ENCODE measurements around the gene C1S. TPM values are rescaled to one million over a fixed set of nuclear protein-coding genes. Genes with fewer than 3 reads are reported as not detected.

The C1S gene
- total RNA-seq, 2 experiments from 2014 or later, result 3.8 to 4.6 TPM

DNA sequence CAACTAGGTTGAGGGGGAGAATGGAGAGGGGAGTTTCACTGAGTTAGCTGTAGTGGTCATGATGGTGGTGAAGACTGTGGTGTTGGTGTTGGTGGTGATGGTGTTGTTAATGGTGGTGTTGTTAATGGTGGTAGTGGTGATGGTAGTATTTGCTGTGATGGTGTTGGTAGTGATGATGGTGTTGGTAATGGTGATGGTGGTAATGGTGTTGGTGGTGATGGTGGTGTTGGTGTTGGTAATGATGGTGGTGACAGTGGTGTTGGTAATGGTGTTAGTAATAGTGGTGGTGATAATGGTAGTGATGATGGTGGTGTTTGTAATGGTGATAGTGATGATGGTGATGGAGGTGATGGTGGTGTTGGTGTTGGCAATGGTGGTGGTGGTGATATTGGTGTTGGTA lies 22.6 kb downstream of the C1S start:
- Histone ChIP-seq H3K9me3 (ENCODE audit: control insufficient read depth in 1 of 2, insufficient read depth in 1 of 2, low read length in 2 of 2) (no peaks in the 10 kb centered on the region), H3K4me3 (ENCODE audit: low read length) (no peak overlapping the region), H3K4me1 (ENCODE audit: insufficient read depth, low read length) (no peaks in the 10 kb centered on the region), H3K27ac (ENCODE audit: low read depth in 1 of 2, low read length in 2 of 2) (no peak overlapping the region), H3K27me3 (ENCODE audit: control insufficient read depth in 1 of 2, insufficient read depth in 2 of 2, low read length in 2 of 2) (no peaks in the 10 kb centered on the region), H3K36me3 (ENCODE audit: insufficient read depth, low read length) (no peaks in the 10 kb centered on the region)
- Mint-ChIP-seq H3K27ac (no peak overlapping the region), H3K4me1 (ENCODE audit: low read depth) (no peaks in the 10 kb centered on the region), H3K9me3 (no peaks in the 10 kb centered on the region), H3K36me3 (ENCODE audit: low read depth) (no peaks in the 10 kb centered on the region), H3K27me3 (no peaks in the 10 kb centered on the region), H3K4me3 (no peak overlapping the region)
- TF ChIP-seq, protein P1, sequence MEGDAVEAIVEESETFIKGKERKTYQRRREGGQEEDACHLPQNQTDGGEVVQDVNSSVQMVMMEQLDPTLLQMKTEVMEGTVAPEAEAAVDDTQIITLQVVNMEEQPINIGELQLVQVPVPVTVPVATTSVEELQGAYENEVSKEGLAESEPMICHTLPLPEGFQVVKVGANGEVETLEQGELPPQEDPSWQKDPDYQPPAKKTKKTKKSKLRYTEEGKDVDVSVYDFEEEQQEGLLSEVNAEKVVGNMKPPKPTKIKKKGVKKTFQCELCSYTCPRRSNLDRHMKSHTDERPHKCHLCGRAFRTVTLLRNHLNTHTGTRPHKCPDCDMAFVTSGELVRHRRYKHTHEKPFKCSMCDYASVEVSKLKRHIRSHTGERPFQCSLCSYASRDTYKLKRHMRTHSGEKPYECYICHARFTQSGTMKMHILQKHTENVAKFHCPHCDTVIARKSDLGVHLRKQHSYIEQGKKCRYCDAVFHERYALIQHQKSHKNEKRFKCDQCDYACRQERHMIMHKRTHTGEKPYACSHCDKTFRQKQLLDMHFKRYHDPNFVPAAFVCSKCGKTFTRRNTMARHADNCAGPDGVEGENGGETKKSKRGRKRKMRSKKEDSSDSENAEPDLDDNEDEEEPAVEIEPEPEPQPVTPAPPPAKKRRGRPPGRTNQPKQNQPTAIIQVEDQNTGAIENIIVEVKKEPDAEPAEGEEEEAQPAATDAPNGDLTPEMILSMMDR (IDR thresholded peaks at IDR 0.05), result no peak
- DNase-seq (no peak), ATAC-seq (ENCODE audit: poor library complexity) (no peak)
- ChIA-PET POLR2A (no interaction called here), CTCF (interaction anchor here (1.0 kb wide), 1 partner anchor 10 kb away, joined by 3 read pairs; no protein-coding TSS in a partner anchor)
- intact Hi-C loops (cut with DNase I, micrococcal nuclease), result loop anchor here in 1 of 2 experiments (5.0 kb wide), 1 partner anchor 46 kb away; no protein-coding TSS in a partner anchor

DNA sequence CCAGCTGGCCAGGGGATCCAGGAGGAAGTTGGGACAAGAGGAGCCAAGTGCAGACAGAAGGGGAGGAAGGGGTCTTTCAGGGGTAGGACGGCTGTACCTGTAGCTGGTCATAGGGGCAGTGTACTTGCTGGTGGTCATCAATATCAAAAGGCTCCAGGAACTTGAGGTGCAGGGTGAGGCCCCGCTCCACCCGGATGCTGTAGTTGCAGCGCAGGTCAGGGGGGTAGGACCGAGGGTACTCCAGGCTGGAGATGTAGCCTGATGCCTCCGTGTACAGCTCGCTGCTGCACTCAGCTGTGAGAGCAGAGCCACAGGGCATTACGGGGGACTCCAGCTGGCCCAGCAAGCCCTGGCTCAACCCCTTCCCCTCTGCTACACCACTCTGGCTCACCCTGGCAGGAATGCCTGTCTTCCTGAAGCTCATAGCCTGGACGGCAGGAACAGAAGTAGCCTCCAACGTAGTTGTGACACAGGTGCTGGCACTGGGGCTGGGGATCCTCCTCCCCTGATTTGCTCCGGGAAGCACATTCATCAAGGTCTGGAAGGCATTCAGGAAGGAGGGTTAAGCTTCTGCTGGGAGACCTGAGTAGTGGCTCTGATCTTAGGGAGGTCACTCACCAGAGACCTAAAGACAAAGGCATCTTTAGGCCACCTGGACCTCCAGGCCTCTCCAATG lies 28.8 kb downstream of the C1S start:
- ChIA-PET POLR2A (no interaction called here), CTCF (no interaction called here)
- Histone ChIP-seq H3K27me3 (ENCODE audit: control insufficient read depth in 1 of 2, insufficient read depth in 2 of 2, low read length in 2 of 2) (no peaks in the 10 kb centered on the region), H3K36me3 (ENCODE audit: insufficient read depth, low read length) (no peaks in the 10 kb centered on the region), H3K9me3 (ENCODE audit: control insufficient read depth in 1 of 2, insufficient read depth in 1 of 2, low read length in 2 of 2) (no peaks in the 10 kb centered on the region), H3K4me3 (ENCODE audit: low read length) (no peak overlapping the region), H3K27ac (ENCODE audit: low read depth in 1 of 2, low read length in 2 of 2) (no peak overlapping the region), H3K4me1 (ENCODE audit: insufficient read depth, low read length) (peaks cover 13% of the 10 kb centered on the region)
- TF ChIP-seq, protein P1 (IDR thresholded peaks at IDR 0.05), result no peak
- H3K27ac Mint-ChIP-seq, result no peak overlapping the region
- H3K4me1 Mint-ChIP-seq (ENCODE audit: low read depth), result peaks cover 8% of the 10 kb centered on the region
- intact Hi-C loops (cut with DNase I, micrococcal nuclease), result no loop called here
- ATAC-seq (ENCODE audit: poor library complexity) (no peak), DNase-seq (no peak)
- H3K9me3 Mint-ChIP-seq, result no peaks in the 10 kb centered on the region
- no peaks in the 10 kb centered on the region for H3K27me3 Mint-ChIP-seq
- H3K4me3 Mint-ChIP-seq, result no peak overlapping the region
- H3K36me3 Mint-ChIP-seq (ENCODE audit: low read depth), result no peaks in the 10 kb centered on the region

- no peak overlapping the region for H3K27ac ChIP-seq (ENCODE audit: low read depth in 1 of 2, low read length in 2 of 2)
- TF ChIP-seq, protein P1 (IDR thresholded peaks at IDR 0.05), result no peak
- intact Hi-C loops (cut with DNase I, micrococcal nuclease), result loop anchor here in 1 of 2 experiments (5.0 kb wide), 1 partner anchor 113 kb away; no protein-coding TSS in a partner anchor
- ChIA-PET CTCF (interaction anchor here (1.2 to 1.5 kb wide), 2 partner anchors 22 to 221 kb away, joined by 3 to 5 read pairs; no protein-coding TSS in a partner anchor), POLR2A (no interaction called here)
- no peaks in the 10 kb centered on the region for H3K36me3 Mint-ChIP-seq (ENCODE audit: low read depth)
- H3K27ac Mint-ChIP-seq, result no peak overlapping the region
- DNase-seq (no peak), ATAC-seq (ENCODE audit: poor library complexity) (no peak)
- H3K9me3 Mint-ChIP-seq, result no peaks in the 10 kb centered on the region
- H3K27me3 ChIP-seq (ENCODE audit: control insufficient read depth in 1 of 2, insufficient read depth in 2 of 2, low read length in 2 of 2), result no peaks in the 10 kb centered on the region
- peaks cover 13% of the 10 kb centered on the region for H3K4me1 ChIP-seq (ENCODE audit: insufficient read depth, low read length)
- no peaks in the 10 kb centered on the region for H3K27me3 Mint-ChIP-seq
- H3K4me3 Mint-ChIP-seq, result no peak overlapping the region
- H3K9me3 ChIP-seq (ENCODE audit: control insufficient read depth in 1 of 2, insufficient read depth in 1 of 2, low read length in 2 of 2), result no peaks in the 10 kb centered on the region
- peaks cover 8% of the 10 kb centered on the region for H3K4me1 Mint-ChIP-seq (ENCODE audit: low read depth)
- no peak overlapping the region for H3K4me3 ChIP-seq (ENCODE audit: low read length)
- no peaks in the 10 kb centered on the region for H3K36me3 ChIP-seq (ENCODE audit: insufficient read depth, low read length)
Measured at GRCh38 chr12:7090222-7090998, 29.9 kb downstream of the C1S start.

Data from CD4-positive, alpha-beta T cell (primary cell).